ENCODE measurements around the gene CTAGE8.
"Not testable (repeated sequence)": the region's sequence is repeated elsewhere in the genome, so short reads cannot be mapped to it uniquely, and the experiment has no call there.

CTAGE8 gene

DNA sequence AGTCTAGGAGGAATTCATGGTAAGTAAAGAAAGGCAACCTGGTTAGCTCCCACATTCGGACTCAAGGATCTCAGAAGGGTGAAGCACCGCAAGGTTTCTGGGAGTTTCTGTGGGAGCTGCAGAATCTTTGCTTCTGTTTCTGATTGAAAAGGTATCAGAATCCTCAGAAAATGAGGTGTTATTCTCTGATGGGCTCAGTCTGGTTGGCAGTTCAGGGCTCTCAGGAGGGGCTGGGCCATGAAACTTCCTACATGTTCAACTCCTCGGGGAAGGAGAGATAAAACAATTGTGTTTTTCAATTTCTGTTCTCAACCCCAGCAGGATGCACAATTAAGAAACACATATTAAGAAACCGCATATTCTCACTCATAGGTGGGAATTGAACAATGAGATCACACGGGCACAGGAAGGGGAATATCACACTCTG is 13.6 kb downstream of the CTAGE8 start:
- DNase-seq (ENCODE audit: low read depth): no peak

DNA sequence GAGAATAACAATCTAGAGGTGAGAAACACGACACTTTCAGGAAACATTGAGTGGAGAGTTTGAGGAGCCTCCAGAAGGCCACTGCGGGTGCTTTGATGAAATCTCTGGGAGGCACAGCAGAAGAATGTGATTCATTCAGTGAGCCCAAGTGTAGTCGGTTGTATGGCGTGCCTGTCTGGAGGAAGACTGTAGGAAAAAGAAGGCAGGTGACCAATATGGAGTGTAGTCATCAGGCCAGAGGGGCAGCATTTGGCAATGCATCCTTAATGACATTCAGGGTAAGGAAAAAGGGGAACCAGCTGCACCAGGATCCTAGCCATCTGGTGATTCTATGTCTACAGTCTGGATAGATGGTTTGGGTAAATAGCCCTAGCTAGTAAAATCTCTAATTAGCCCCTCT is 16.8 kb downstream of the CTAGE8 start:
- DNase-seq (ENCODE audit: low read depth): not testable (repeated sequence)

DNA sequence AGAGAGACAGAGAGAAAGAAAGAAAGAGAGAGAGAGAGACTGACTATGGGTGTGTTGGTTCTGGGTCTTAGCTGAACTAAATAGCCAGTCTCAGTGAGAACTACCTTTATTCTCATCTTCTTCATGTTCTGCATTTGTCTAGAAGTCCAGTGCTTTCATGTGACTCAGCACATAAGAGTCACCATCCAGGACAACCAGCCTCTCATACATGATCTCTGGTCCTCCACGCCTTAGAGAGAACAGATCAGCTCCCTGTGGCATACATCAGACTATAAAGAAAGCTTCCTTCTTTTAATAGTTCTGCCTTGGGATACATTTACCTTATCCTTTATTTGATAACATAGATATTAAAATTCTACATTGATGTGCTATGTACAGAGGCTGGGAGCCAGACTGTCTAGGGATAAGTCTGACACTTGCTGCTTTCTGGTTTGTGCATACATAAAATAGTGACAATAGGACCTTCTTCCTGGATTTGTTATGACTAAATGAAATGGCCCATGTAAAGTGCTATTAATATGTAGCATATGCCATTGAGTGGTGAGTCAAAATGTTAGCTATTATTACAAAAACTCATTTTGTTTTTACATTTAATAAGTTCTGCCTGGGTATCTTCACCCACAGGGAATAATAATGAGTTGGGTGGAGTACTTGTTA is 21.3 kb downstream of the CTAGE8 start:
- DNase-seq (ENCODE audit: low read depth): not testable (repeated sequence)

DNA sequence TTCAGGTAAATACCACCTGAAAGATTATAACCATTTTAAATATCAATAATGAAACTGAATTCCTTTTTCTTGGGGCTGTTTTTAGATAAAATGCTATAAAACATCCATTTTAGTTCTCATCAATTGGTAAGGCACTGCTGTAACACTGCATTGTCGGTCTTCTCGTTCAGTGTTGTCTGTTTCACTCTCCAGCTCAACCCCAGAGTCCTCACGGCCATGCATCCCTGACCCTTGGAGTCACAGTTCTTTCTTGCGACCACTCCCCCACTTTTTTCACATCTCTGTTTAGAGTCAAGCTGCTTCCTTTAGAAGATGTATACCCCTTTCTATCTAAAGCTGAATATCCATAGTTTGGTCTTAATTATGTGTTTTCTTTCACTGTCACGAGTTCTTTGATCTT is 22.1 kb downstream of the CTAGE8 start:
- DNase-seq (ENCODE audit: low read depth): not testable (repeated sequence)

DNA sequence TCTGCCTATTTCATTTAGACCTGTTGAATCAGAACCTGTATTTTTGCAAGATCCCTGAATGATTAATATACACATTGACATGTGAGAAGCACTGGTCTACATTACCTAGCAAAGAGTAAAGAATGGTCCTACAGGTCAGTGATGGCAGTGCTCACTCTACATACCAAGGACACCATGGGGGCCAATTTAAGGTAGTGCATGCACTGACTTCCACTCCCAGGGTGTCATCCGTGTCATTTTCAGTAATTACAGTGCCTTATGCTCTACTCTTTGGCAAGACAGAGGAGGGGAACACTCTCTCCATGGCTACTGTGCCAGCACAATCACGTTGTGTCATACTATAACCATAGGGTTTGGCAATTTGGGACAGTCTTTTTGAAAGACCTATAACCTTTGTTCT is 23.7 kb downstream of the CTAGE8 start:
- DNase-seq (ENCODE audit: low read depth): not testable (repeated sequence)

DNA sequence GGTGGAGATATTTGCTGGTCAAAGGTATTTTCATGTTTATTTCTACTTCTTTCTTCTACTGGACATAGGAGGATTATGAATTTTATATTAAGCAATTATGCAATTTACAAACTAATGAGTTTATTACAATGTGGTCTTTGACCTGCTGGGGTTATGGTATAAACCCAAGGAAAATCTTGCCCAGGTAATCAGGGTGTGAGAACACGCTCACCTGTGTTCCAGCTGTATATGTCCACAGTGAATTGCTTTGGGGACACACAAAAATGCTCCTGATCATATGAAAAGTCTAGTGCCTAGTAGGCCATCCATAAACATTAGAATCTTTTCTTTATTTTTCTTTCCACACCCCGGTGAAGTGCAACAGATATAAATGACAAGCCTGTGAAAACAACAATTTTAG is 29.7 kb downstream of the CTAGE8 start, which contains the start of gene OR2A42:
Gene OR2A42 (minus strand): TSS at position 241 of the 400 bp plus-strand sequence. CDS start 6,762 bp downstream, outside the sequence.
- DNase-seq (ENCODE audit: low read depth): not testable (repeated sequence)

DNA sequence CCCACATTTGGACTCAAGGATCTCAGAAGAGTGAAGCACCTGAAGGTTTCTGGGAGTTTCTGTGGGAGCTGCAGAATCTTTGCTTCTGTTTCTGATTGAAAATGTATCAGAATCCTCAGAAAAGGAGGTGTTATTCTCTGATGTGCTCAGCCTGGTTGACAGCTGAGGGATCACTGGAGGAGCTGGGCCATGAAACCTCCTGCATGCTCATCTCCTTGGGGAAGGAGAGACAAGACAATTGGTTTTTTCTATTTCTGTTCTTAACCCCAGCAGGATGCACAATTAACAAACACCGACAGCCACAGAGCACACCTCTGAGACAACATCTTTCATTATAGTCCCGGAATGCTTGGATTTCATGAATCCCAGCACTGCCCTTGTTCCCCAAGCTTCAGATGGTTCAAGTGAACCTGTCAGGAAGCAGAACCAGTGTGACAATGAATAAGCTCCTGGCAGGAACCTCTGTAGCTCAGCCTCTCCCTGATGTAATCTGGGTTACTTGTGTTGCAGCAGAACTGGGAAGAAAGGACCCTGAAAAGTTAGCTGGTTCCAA is 30.5 kb downstream of the CTAGE8 start:
- not testable (repeated sequence) for DNase-seq (ENCODE audit: low read depth)

DNA sequence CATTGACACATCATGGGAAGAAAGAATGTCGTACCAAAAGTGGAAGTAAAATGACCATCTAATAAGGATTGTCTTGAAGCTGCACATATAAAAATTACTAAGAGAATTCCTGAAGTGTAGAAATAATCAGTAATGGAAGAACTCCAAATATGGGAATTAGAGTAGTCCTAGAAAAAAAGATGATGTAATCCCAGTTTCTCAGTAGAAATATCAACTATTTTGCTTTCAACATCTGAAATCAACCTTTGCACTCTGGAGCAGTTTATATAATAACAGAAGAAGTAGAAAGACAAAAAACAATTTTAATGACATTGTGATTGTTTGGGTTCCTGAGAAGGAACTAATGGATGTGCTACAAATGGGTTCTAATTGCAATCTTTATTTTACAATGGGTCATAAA is 36.0 kb downstream of the CTAGE8 start:
- not testable (repeated sequence) for DNase-seq (ENCODE audit: low read depth)

DNA sequence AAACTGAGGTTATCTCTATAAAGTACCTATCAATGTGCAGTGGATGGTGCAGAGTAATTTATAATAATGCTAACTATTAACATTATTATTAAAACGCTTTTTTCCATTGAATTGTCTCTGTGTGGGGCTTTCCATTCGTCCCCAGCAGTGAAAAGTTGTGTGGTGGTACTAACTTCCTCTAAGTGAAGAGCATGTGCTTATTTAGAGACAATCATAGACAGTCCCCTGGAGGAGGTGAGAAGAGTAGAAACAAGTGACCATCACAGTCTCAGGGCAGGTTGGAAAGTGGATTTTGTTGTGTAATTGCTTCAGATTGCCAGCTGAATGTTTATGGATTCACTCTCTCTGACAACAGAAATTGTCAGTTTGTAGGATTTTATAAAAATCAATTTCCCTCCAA is 38.1 kb downstream of the CTAGE8 start:
- not testable (repeated sequence) for DNase-seq (ENCODE audit: low read depth)

DNA sequence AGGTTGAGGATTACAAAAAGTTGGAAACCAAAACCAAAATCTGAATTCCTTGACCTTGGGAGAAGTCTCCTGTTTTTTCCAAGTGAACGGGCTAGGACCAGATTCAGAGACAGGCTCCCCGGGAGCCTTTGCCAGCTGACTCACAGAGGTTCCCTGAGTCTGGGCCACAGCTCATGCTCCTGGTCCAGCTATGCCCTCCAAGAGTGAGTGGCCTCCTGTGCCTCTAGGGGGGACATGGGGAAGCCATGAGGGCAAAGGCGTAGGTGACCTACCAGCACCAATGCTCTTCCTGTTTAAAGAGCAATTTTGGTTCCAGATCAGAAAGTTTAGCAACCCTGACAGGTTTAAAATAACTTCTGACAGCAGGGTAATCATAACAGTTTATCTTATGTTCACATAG is 40.3 kb downstream of the CTAGE8 start:
- not testable (repeated sequence) for DNase-seq (ENCODE audit: low read depth)

DNA sequence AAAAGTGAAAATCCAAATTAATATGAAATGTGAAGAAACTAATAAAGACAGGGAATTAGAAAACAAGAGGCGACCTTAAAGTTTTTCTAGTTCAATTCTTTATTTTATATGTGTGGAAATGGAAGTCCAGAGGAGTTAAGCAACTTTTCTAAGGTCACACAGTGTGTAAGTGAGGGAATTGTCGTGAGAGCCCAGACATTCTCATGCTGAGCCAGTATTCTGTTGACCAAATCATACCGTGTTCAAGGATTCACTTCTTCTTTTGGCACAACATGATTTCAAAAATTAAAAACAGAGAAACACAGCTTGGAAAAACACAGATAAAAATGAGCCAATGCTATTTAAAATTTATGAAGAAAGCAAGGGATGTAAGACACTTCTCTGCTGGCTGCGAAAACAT is 42.2 kb downstream of the CTAGE8 start:
- DNase-seq (ENCODE audit: low read depth): not testable (repeated sequence)

DNA sequence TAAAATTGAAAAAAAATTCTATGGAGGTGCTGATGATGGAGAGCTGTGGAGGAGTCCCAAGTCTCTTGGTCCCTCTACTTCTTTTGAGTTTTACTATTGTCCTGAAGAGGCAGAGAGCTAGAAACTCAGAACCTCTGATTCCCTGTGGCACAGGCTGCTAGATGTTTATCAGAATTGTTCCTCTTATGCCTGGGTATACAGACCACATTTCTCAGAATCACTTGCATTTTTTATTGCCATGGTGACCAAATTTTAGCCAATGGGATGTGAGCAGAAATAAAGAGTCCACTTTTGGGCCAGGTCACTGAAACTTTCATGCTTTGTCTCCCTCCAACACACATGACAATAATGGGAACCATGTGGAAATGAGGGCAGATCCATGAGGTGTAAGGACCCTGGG is 45.4 kb downstream of the CTAGE8 start:
- DNase-seq (ENCODE audit: low read depth): not testable (repeated sequence)

DNA sequence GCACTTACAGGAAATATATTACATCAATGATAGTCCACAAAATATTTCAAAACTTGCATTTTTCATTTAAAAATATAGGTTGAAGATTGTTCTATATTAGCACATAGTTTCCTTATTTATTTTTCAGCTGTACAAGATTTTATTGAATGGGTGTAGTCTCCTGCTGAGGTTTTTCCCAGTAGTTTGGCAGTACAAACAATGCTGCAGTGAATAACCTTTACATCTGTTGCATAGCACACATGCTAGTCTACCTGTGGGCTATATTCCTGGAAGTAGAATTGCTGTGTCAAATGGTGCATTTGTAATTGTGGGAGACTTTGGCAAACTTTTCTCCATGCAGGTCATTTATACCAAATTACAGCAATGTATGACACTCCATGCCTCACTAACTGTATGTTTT is 48.6 kb downstream of the CTAGE8 start:
- DNase-seq (ENCODE audit: low read depth): not testable (repeated sequence)

DNA sequence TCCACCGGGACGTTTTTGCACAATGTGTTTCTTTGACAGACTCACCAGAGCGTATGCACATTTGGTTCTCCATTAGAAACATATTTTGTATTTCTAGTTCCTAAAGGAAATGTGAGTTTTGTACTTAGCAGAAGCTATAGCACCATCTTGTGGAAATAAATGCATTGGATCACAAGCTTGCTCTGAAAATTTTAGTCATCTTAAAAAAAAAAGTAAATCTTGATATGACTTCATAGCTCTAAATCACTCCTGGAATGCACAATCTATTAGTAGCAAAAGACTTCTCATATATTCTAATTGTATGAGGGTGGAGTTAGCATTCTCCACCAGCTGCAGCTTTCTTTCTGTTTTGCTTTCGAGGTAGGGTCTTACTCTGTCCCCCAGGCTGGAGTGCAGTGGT is 49.9 kb downstream of the CTAGE8 start:
- not testable (repeated sequence) for DNase-seq (ENCODE audit: low read depth)

DNA sequence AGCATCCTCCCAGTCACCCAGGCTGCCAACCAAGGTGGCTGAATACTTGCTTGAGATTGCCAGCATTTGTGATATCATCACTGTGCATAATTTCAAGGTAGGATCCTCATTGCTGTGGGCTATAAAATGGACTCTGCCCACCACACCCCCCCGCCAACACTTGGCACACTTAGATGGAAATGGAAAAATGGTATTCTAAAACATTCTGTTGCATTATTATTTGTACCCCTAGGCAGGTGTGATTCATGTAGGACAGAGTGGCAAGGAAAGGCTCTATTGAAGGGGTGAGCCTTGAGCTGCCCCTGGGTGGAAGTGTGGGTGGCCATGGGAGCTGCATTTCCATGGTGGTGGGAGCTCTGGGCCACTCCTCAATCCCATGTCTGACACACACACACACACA is 50.5 kb downstream of the CTAGE8 start:
- not testable (repeated sequence) for DNase-seq (ENCODE audit: low read depth)

DNA sequence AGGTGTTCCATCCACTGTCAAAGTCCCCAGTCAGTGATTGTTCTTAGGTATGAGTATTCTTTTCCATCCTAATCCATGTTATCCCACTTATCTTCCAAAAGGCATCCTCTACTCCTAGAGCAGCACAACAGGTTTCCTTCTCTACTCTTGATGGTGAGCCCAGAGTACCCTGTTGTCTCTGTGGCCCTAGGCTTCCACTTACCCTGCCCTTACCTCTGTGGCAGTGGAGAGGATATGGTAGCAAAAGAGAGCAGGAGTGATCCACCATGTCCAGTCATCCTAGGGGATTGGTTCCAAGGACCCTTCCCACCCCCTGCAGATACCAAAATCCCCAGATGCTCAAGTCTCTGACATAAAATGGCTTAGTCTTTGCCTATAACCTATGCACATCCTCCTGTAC is 51.9 kb downstream of the CTAGE8 start:
- DNase-seq (ENCODE audit: low read depth): not testable (repeated sequence)

Measured in CMK (cell line).